ENCODE results near the gene ZNF841.

Gene ZNF841

DNA sequence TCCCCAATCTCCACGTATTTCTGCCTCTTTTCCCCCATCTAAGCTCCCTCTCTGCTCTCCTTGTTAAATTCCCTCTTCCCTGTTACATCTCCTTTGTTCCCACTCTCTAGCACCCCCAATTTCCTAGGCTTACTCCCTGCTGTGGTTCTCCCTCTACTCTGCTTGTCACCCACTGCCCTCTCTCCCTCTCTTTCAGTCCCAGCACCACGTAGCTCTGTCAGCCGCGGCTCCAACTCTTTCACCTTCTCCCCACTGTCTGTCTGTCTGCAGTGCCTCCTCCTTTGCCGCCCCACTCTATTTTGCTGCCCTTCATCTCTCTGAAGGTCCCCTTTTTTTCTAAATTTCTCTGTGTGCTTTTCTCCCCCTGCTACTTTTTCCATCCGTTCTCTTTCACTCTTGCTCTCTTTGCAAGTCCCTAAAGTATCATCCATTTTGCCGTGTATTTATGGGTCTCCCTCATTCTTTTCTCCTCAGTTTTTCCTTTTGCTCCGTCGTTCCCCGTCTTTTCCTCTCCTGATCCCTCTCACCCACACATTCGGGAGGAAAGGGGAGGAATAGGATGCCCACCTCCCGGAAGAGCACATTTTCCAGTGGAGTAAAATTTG, 937 bp downstream of the ZNF841 start:
- Histone ChIP-seq H3K4me1 (ENCODE audit: insufficient read depth, low read length, severe bottlenecking) (no peaks in the 10 kb centered on the region), H3K36me3 (ENCODE audit: insufficient read depth, low read length) (no peaks in the 10 kb centered on the region), H3K79me2 (ENCODE audit: insufficient read depth, low read length) (no peaks in the 10 kb centered on the region), H3K9me3 (ENCODE audit: low read length) (peaks cover 2% of the 10 kb centered on the region; the same call in 1 of the 2 replicates), H3K9ac (ENCODE audit: low read length) (no peak overlapping the region), H3F3A (ENCODE audit: insufficient read depth, low read length) (no peaks in the 10 kb centered on the region), H4K20me1 (ENCODE audit: insufficient read depth, low read length) (no peaks in the 10 kb centered on the region), H3K27ac (ENCODE audit: low read depth, low read length, poor library complexity, severe bottlenecking) (no peak overlapping the region), H3K4me3 (ENCODE audit: low read depth, low read length, poor library complexity, severe bottlenecking) (no peak overlapping the region), H3K9me2 (ENCODE audit: low read depth, low read length) (no peaks in the 10 kb centered on the region), H2AFZ (ENCODE audit: low read length) (no peak overlapping the region), H3K4me2 (ENCODE audit: low read length) (no peak overlapping the region), H3K27me3 (ENCODE audit: insufficient read depth, low read length) (no peaks in the 10 kb centered on the region)
- no peak for TF ChIP-seq CTCF (IDR thresholded peaks at IDR 0.05; ENCODE audit: low read length)
- no peak for TF ChIP-seq EZH2 (IDR thresholded peaks at IDR 0.05; ENCODE audit: borderline replicate concordance, low read length)

GRCh38 chr19:52086481-52086880, 9.1 kb downstream of the ZNF841 start:
- no peak for TF ChIP-seq EZH2 (IDR thresholded peaks at IDR 0.05; ENCODE audit: borderline replicate concordance, low read length)
- no peak for TF ChIP-seq CTCF (IDR thresholded peaks at IDR 0.05; ENCODE audit: low read length)
- Histone ChIP-seq H3K9me2 (ENCODE audit: low read depth, low read length) (no peaks in the 10 kb centered on the region), H3F3A (ENCODE audit: insufficient read depth, low read length) (no peaks in the 10 kb centered on the region), H3K27me3 (ENCODE audit: insufficient read depth, low read length) (no peaks in the 10 kb centered on the region), H3K4me1 (ENCODE audit: insufficient read depth, low read length, severe bottlenecking) (no peaks in the 10 kb centered on the region), H3K79me2 (ENCODE audit: insufficient read depth, low read length) (no peaks in the 10 kb centered on the region), H2AFZ (ENCODE audit: low read length) (no peak overlapping the region), H3K4me2 (ENCODE audit: low read length) (no peak overlapping the region), H3K27ac (ENCODE audit: low read depth, low read length, poor library complexity, severe bottlenecking) (no peak overlapping the region), H3K9ac (ENCODE audit: low read length) (no peak overlapping the region), H3K36me3 (ENCODE audit: insufficient read depth, low read length) (no peaks in the 10 kb centered on the region), H3K9me3 (ENCODE audit: low read length) (peaks cover 7% of the 10 kb centered on the region; the same call in 1 of the 2 replicates), H3K4me3 (ENCODE audit: low read depth, low read length, poor library complexity, severe bottlenecking) (no peak overlapping the region), H4K20me1 (ENCODE audit: insufficient read depth, low read length) (no peaks in the 10 kb centered on the region)

GRCh38 chr19:52070496-52070895, 25.1 kb downstream of the ZNF841 start:
- Histone ChIP-seq H3F3A (ENCODE audit: insufficient read depth, low read length) (no peaks in the 10 kb centered on the region), H3K4me3 (ENCODE audit: low read depth, low read length, poor library complexity, severe bottlenecking) (no peak overlapping the region), H3K4me1 (ENCODE audit: insufficient read depth, low read length, severe bottlenecking) (no peaks in the 10 kb centered on the region), H4K20me1 (ENCODE audit: insufficient read depth, low read length) (no peaks in the 10 kb centered on the region), H3K4me2 (ENCODE audit: low read length) (no peak overlapping the region), H3K27ac (ENCODE audit: low read depth, low read length, poor library complexity, severe bottlenecking) (no peak overlapping the region), H3K9me2 (ENCODE audit: low read depth, low read length) (no peaks in the 10 kb centered on the region), H2AFZ (ENCODE audit: low read length) (no peak overlapping the region), H3K27me3 (ENCODE audit: insufficient read depth, low read length) (no peaks in the 10 kb centered on the region), H3K79me2 (ENCODE audit: insufficient read depth, low read length) (no peaks in the 10 kb centered on the region), H3K36me3 (ENCODE audit: insufficient read depth, low read length) (no peaks in the 10 kb centered on the region), H3K9me3 (ENCODE audit: low read length) (peaks cover 31% of the 10 kb centered on the region), H3K9ac (ENCODE audit: low read length) (no peak overlapping the region)
- TF ChIP-seq EZH2 (IDR thresholded peaks at IDR 0.05; ENCODE audit: borderline replicate concordance, low read length) (no peak), CTCF (IDR thresholded peaks at IDR 0.05; ENCODE audit: low read length) (no peak)
